HG03575 (cell line): ENCODE data around the gene TRIM63.

Source experiments
- ATAC-seq: cut with Tn5 transposase; IDR thresholded peaks from one replicate; pipeline ENCODE4 v1.9.1; 2021; ENCODE audit not compliant: unreplicated experiment, insufficient number of reproducible peaks, low FRiP score; ENCODE audit errors: extremely low read depth

The TRIM63 gene

DNA sequence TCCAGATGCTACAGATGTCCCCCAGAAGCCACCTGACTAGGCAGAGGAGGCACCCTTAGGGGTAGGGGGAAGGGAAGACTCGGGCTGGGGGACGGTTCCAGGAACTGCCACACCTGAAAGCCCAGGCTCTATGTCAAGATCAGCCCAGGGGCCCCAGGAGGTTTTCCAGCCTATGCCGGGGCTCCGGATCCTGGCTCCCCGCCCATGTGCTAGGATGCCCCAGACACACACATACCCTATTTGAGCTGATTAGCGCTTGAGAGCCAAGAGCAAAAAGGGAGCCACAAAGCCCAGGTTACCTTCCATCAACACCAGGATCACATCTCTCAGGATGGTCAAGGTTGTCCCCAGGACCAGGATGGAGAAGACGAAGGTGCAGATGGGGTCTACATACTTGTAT lies 26.0 kb downstream of the TRIM63 start:
- ATAC-seq, result no peak

DNA sequence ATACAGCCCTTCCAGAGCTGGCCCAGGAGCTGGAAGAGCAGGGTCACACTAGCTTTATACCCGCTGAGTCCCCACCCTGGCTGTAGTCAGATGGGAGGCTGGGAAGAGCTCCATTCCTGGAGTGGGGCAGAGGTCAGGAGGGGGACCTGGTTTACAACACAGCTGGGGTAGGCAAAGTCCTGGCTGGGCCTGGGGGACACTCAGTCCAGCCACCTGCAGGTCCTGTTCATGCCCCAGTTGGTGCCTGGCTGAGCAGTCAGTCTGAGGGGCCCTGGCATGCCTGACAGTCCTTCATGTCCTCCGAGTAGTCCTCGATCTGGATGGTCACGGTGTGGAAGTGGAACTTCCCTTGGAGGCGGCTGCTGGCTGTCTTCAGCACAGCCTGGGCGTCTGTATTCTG lies 28.5 kb downstream of the TRIM63 start:
- no peak for ATAC-seq

DNA sequence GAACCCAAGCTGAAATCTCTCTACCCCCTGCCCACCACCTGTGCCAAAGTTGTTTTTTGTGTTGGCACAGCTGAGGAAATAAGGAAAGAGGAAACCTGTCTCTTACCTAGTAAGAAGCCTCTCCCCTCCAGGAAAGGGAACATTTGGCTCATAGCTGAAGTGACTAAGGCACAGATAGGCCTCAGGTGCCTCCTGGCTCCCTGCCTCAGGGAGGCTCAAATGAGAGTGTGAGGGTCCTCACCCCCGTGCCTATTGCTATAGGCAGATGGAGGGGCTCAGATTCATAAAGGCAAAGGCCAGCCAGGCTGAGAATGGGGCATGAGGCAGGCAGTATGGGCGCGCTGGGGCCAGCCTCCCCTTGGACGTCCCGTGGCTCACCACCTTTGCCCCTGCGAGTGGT lies 29.0 kb downstream of the TRIM63 start:
- no peak for ATAC-seq

DNA sequence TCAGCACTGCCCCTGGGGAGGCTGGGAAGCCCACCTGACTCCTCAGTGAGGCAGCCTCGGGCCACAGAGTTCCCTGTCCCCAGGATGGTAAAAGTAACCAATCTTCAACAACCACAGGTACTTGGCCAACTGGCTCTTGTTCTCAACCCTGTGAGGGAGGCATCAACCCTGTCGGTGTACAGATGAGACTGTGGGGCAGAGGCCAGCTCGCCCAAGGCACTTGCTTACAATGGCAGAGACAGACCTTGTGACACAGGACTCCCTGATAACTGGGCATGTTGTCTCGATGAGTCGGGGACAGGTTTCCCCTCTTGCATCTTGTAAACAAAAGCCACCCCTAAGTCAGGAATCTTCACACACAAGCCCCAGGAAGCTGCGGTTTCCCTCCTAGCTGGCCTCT lies 29.5 kb downstream of the TRIM63 start:
- no peak for ATAC-seq

DNA sequence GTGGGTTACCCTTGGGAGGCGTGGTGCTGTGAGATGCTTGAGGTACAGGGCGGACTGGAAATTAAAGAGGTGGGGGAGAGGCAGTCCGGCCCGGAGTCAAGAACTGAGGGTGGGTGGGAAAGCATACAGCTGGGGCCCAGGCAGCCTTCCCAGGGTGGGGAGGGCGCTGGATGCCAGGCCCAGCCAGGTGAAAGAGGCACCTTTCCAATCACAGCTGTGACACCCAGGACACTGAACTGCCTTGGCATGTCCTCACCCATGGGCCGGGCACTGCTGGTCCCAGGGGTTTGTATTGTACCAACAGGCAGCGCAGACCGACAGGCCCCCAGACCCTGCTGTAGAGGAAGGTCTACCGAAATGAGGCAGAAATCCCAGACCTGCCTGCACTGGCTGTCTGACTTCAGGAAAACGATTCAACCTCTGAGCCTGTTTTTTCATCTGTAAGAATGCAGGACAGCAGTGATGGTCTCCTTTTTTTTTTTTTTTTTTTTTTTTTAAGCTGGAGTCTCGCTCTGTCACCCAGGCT lies 30.6 kb downstream of the TRIM63 start:
- ATAC-seq, result no peak

DNA sequence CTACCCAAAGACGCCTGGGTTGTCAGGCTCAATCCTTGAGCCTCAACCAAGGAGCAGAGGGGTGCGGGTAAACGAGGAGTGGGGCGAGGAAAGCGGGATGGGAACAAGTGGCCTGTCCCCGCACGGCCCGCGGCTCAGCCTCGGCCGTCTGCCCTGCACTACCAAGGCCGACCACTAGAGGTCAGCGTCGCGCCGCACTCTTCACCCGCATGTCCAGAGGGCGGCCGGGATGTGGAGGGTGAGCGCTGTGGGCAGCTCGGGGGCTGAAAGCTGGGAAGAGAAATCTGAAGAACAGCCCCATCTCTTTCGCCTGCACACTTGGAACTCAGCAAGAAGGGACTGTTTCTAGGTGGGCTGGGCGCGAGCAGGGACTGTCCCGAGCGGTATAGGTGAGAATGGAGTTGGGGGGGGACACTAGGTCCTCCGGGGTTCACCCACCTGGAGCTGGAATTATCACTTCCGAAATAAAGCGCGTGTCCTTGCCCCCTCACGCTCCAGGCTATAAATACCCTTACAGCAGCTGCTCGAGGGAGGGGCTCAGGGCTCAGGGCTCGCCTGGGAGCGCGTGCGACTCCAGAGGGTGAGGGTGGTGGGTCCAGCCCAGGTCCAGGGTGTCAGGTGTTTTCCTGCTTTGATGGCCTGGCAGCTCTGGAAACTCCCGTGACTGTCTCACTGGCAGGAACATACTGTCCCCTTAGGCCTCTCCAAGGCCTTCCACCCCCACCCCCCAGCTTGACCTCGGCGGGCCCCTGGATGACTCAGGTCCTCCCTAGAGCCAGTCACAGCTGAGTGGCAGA lies 31.3 kb downstream of the TRIM63 start:
- ATAC-seq, result peak; percentile 53

- ATAC-seq, result no peak
These were observed 32.0 kb downstream of the TRIM63 start for GRCh38 chr1:26035203-26035958.

GRCh38 chr1:26034504-26035202 lies 32.8 kb downstream of the TRIM63 start:
- no peak for ATAC-seq

DNA sequence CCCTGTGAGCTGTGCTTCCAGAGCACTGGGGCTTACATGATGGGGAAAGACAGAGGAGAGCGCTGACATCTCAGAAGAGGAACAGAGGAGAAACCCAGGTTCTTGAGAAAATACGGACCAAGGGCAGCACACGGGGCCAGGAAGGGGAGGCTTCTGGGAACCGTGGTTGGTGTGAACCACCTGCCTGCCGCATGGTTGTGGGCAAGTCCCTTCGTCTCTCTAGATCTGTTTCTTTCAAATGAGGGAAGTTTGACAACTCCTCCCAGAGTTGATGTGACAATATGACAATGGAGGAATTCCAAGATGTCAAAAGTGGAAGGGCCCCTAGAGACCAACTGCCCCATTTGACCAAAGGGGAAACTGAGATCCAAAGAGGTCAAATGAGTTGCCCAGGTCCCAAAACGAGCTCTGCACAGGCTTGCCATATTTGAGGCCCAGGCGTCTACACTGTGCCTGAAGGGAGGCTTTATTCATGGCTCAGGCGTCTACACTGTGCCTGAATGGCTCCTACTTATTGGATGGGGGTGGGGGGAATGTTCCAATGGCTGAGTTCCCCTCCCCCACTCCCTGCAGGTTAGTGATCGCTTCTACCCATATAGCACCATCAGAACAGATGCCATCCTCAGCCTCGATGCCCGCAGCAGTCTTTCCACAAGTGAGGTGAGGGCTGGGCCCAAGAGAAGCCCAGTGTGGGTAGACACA lies 34.6 kb downstream of the TRIM63 start:
- ATAC-seq, result no peak

GRCh38 chr1:26031611-26032220 lies 35.7 kb downstream of the TRIM63 start:
- no peak for ATAC-seq

GRCh38 chr1:26031196-26031595 lies 36.2 kb downstream of the TRIM63 start:
- ATAC-seq, result no peak

- ATAC-seq, result no peak
These were observed 37.5 kb downstream of the TRIM63 start for GRCh38 chr1:26029864-26030481.

DNA sequence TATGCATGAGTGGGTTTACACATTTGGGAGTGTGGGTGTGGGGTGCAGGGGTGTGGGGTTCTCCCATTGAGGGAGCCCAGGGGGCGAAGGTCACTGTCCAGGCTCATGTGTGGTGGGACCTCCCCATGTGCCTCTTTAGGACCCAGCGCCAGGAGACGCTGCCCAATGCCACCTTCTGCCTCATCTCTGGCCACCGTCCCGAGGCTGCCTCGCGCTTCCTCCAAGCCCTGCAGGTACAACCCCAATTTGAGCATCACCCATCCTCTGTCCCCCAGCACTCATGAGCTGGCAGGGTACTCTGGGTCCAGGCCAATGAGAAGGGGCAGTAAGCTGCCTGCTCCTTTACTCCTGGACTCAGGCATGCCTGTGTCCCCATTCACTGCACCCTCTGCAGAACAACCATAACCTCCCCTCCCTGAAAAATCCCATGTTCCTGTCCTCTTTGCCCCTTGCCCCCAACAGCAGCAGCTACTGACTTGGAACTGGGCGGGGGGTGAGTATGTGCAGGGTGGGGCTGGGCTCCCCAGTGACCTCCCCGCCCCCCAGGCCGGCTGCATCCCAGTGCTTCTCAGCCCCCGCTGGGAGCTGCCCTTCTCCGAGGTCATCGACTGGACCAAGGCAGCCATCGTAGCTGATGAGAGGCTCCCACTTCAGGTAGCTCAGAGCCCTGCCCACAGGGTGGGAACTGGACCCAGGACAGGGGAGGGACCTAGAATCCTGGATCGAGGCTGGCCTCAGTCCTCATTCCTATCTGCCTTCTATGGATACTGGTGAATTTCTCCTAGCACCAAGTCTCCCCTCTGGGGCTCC lies 38.2 kb downstream of the TRIM63 start:
- ATAC-seq, result no peak

DNA sequence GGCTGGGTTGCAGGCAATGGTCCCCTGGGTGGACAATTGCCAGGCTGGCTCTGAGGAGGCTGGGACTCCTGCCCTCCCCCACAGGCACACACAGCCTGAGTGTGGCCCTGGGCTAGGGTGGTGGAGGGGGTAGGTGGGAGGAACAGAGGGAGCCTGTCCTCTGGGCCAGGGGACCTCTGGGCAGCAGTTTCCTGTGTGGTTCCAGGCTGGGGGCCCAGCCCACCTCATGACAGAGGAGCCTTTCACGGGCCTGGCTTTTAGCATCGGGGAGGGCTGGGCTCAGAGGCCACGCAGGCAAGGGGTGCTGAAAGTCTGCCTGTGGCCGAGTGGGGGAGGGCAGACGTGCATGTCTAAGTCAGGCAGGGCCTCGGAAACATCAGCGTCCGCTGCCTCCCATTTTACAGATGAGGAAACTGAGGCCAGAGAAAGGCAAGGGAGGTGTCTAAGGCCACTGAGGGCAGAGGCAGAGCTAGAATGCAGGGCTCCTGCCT lies 38.9 kb downstream of the TRIM63 start:
- no peak for ATAC-seq

GRCh38 chr1:26027716-26028489 lies 39.5 kb downstream of the TRIM63 start:
- ATAC-seq, result no peak

DNA sequence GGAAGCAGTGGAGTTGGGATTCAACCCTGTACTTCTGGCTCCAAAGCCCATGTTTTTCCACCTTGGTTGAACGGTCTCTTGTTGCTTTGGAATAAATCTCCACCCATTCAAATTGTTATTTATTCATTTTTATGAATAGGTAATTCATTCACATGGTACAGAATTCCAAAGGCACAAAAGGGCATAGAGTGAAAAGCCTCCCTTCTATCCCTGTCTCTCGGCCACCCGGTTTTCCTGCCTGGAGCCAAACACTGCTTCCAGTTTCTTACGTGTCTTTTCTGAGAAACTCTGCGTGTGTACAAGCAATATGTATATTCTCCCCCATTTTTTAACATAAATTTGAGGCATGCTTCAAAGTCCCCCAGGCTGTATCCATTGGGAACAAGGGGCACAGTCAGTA lies 41.9 kb downstream of the TRIM63 start:
- ATAC-seq, result no peak

GRCh38 chr1:26025060-26025459 lies 42.4 kb downstream of the TRIM63 start:
- no peak for ATAC-seq
